ENCODE results near the gene NEU2.

The NEU2 gene

DNA sequence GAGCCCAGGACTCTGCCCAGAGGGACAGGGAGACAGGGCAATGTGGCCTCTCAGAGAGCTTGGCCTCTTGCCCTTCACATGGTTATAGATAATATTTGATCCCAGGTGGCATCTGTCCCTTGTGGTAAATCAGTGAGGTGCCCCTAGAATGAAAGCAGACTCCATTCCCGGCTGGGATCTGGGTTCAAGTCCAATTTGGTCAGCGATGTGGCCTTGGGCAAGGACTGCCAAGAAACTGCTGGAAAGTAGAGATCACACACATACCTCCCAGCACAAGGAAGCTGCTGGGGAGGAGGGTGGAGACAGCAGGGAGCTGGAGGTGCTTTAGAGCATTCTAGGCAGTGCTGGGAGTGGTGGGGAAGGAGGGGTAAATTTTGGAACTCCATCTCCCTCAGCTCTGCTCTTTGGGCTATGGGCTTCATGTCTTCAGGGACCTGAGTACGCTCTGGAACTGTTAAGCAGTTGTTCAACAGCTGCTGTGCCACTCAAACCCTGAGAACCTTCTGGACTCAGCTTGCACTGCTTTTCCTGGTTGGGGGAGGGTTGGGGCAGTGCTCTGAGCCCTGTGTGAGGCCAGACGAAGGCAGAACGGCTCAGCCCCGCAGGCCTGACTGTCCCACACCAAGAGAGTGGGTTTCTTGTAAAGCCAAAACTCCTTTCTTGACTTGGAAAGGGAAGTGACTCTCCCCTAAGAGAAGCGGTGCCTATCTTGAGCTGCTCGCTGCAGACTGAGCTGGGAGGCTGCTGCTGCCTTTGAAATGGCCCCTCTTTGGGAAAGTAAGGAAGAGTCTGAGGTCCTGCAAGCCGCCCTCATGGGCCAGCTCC lies 50.7 kb downstream of the NEU2 start:
- peak overlapping the region; percentile 90 for H3K27ac ChIP-seq
- peaks cover 72% of the 10 kb centered on the region for H3K4me1 ChIP-seq (ENCODE audit: low read depth, poor library complexity, severe bottlenecking)
- H3K27me3 ChIP-seq (ENCODE audit: insufficient read depth, low read depth) = no peaks in the 10 kb centered on the region
- H3K36me3 ChIP-seq (ENCODE audit: insufficient read depth) = no peaks in the 10 kb centered on the region
- H3K4me3 ChIP-seq (IDR thresholded peaks at IDR 0.05; ENCODE audit: insufficient read depth, low read depth, low read length) = no peak overlapping the region
- no peaks in the 10 kb centered on the region for H4K20me1 ChIP-seq (ENCODE audit: insufficient read depth)
- H3K9ac ChIP-seq = peak overlapping the region; percentile 44
- TF ChIP-seq, protein P1, sequence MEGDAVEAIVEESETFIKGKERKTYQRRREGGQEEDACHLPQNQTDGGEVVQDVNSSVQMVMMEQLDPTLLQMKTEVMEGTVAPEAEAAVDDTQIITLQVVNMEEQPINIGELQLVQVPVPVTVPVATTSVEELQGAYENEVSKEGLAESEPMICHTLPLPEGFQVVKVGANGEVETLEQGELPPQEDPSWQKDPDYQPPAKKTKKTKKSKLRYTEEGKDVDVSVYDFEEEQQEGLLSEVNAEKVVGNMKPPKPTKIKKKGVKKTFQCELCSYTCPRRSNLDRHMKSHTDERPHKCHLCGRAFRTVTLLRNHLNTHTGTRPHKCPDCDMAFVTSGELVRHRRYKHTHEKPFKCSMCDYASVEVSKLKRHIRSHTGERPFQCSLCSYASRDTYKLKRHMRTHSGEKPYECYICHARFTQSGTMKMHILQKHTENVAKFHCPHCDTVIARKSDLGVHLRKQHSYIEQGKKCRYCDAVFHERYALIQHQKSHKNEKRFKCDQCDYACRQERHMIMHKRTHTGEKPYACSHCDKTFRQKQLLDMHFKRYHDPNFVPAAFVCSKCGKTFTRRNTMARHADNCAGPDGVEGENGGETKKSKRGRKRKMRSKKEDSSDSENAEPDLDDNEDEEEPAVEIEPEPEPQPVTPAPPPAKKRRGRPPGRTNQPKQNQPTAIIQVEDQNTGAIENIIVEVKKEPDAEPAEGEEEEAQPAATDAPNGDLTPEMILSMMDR (conservative IDR thresholded peaks at IDR 0.05; ENCODE audit: low read depth, low read length) = no peak
- 0 out of 2 replicates have a peak, but pooled peaks cover 12% of the 10 kb centered on the region for H3K79me2 ChIP-seq (ENCODE audit: insufficient read depth, low read depth)
- H3K4me2 ChIP-seq = peak overlapping the region; percentile 94
- peak overlapping the region; percentile 48 for H2AFZ ChIP-seq (ENCODE audit: low read depth)

DNA sequence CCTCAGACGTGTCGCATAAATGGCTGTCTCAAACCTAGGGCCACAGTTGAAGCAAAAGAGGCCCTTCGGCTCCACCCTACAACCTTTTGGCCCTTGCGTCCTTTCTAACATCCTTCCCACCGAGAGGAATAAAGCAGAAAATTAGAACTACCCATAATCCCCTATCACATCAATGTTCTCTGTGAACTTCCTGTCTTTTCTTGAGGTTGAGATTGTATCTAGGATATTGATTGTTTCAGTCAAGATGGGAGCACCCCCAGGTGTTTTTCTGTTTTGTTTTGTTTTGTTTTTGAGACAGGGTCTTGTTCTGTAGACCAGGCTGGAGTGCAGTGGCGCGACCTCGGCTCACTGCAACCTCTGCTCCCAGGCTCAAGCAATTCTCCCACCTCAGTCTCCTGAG lies 51.3 kb downstream of the NEU2 start:
- Histone ChIP-seq H3K4me2 (peak overlapping the region; percentile 94), H2AFZ (ENCODE audit: low read depth) (no peak overlapping the region; the same call in 1 of the 2 replicates), H3K27me3 (ENCODE audit: insufficient read depth, low read depth) (no peaks in the 10 kb centered on the region), H3K4me1 (ENCODE audit: low read depth, poor library complexity, severe bottlenecking) (peaks cover 72% of the 10 kb centered on the region), H3K27ac (peak overlapping the region; percentile 90), H3K9ac (no peak overlapping the region; the same call in 1 of the 2 replicates), H4K20me1 (ENCODE audit: insufficient read depth) (no peaks in the 10 kb centered on the region), H3K79me2 (ENCODE audit: insufficient read depth, low read depth) (0 out of 2 replicates have a peak, but pooled peaks cover 12% of the 10 kb centered on the region), H3K36me3 (ENCODE audit: insufficient read depth) (no peaks in the 10 kb centered on the region), H3K4me3 (IDR thresholded peaks at IDR 0.05; ENCODE audit: insufficient read depth, low read depth, low read length) (no peak overlapping the region)
- TF ChIP-seq, protein P1 (conservative IDR thresholded peaks at IDR 0.05; ENCODE audit: low read depth, low read length) = no peak

DNA sequence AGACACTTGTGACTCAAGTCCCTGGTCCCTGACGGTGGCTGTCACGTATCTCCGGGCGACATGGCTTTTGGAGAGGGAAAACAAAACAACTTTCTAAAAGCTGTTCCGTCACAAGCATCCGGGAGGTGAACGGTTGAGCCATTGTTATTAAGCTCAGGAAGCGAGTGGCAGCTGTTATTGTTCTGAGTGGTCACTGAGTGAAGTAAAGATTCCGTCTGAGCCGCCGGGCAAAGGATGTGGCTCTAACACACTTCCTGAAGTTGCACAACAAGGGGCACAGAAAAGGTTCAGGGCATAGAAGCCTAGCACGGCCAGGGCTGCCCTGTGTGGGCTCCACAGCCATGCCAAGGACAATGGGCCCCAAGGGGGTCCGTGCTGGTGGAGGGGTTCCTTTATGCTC lies 52.0 kb downstream of the NEU2 start:
- H3K4me1 ChIP-seq (ENCODE audit: low read depth, poor library complexity, severe bottlenecking) = peaks cover 72% of the 10 kb centered on the region
- H3K27me3 ChIP-seq (ENCODE audit: insufficient read depth, low read depth) = no peaks in the 10 kb centered on the region
- no peak overlapping the region for H3K9ac ChIP-seq
- peak overlapping the region; percentile 94; the same call in 1 of the 2 replicates for H3K4me2 ChIP-seq
- H3K79me2 ChIP-seq (ENCODE audit: insufficient read depth, low read depth) = 0 out of 2 replicates have a peak, but pooled peaks cover 12% of the 10 kb centered on the region
- H4K20me1 ChIP-seq (ENCODE audit: insufficient read depth) = no peaks in the 10 kb centered on the region
- TF ChIP-seq, protein P1 (conservative IDR thresholded peaks at IDR 0.05; ENCODE audit: low read depth, low read length) = no peak
- no peak overlapping the region for H2AFZ ChIP-seq (ENCODE audit: low read depth)
- H3K36me3 ChIP-seq (ENCODE audit: insufficient read depth) = no peaks in the 10 kb centered on the region
- H3K4me3 ChIP-seq (IDR thresholded peaks at IDR 0.05; ENCODE audit: insufficient read depth, low read depth, low read length) = no peak overlapping the region
- H3K27ac ChIP-seq = peak overlapping the region; percentile 90; the same call in 1 of the 2 replicates
